GM18867 (cell line): ENCODE results near the gene NTHL1.
A peak's percentile ranks its signal among the peaks of the same experiment; 100 is the strongest.

Experiments
- ATAC-seq: cut with Tn5 transposase; IDR thresholded peaks from one replicate; pipeline ENCODE4 v1.9.1; 2021; ENCODE audit warnings: mild to moderate bottlenecking, moderate library complexity; ENCODE audit not compliant: unreplicated experiment

NTHL1 gene

GRCh38 chr16:2031081-2031577, 16.5 kb downstream of the NTHL1 start:
- no peak for ATAC-seq

GRCh38 chr16:2030036-2030435, 17.6 kb downstream of the NTHL1 start:
- ATAC-seq, result no peak

GRCh38 chr16:2029350-2029749, 18.3 kb downstream of the NTHL1 start:
- ATAC-seq, result no peak

GRCh38 chr16:2028620-2029220, 18.9 kb downstream of the NTHL1 start:
- ATAC-seq, result no peak

- no peak for ATAC-seq
These were observed 19.5 kb downstream of the NTHL1 start for GRCh38 chr16:2028146-2028545.

- ATAC-seq, result no peak
These were observed 20.3 kb downstream of the NTHL1 start for GRCh38 chr16:2027024-2028010.

- ATAC-seq, result no peak
These were observed 21.1 kb downstream of the NTHL1 start, which contains the start of gene NHERF2 for GRCh38 chr16:2026461-2027023. Gene NHERF2 (plus strand): TSS chr16:2026902. CDS start chr16:2027006, 104 bp downstream.

GRCh38 chr16:2025878-2026460, 21.7 kb downstream of the NTHL1 start:
- no peak for ATAC-seq

GRCh38 chr16:2025251-2025650, 22.4 kb downstream of the NTHL1 start:
- ATAC-seq, result no peak

GRCh38 chr16:2024032-2024420, 23.6 kb downstream of the NTHL1 start:
- ATAC-seq, result no peak

GRCh38 chr16:2023092-2024031, 24.3 kb downstream of the NTHL1 start:
- ATAC-seq, result peak; percentile 64

- ATAC-seq, result peak; percentile 5
These were observed 24.9 kb downstream of the NTHL1 start for GRCh38 chr16:2022723-2023091.

GRCh38 chr16:2019921-2020831, 27.5 kb downstream of the NTHL1 start:
- no peak for ATAC-seq

- ATAC-seq, result no peak
These were observed 28.1 kb downstream of the NTHL1 start, which contains the start of gene NPW for GRCh38 chr16:2019518-2019920. Gene NPW (plus strand): TSS chr16:2019785.

- no peak for ATAC-seq
These were observed 31.2 kb downstream of the NTHL1 start for GRCh38 chr16:2016407-2016922.

- no peak for ATAC-seq
These were observed 31.8 kb downstream of the NTHL1 start for GRCh38 chr16:2015947-2016208.

- no peak for ATAC-seq
These were observed 32.3 kb downstream of the NTHL1 start for GRCh38 chr16:2015117-2015946.

- no peak for ATAC-seq
These were observed 34.1 kb downstream of the NTHL1 start for GRCh38 chr16:2013527-2013926.
